ENCODE data around the gene ZFAND4. TPM values are rescaled to one million over a fixed set of nuclear protein-coding genes. Genes with fewer than 3 reads are reported as not detected.
"Not testable (repeated sequence)": the region's sequence is repeated elsewhere in the genome, so short reads cannot be mapped to it uniquely, and the experiment has no call there.

The ZFAND4 gene
- total RNA-seq, 1 donor from 2014 or later = 5.0 TPM

- TF ChIP-seq CTCF (conservative IDR thresholded peaks at IDR 0.05; ENCODE audit: low read depth, low read length) = no peak
- DNase-seq (ENCODE audit: low read depth) = no peak
- H3K4me3 ChIP-seq (ENCODE audit: low read depth, low read length) = no peak overlapping the region
Measured at GRCh38 chr10:45660876-45661411, 11.6 kb downstream of the ZFAND4 start.

- no peak for TF ChIP-seq CTCF (conservative IDR thresholded peaks at IDR 0.05; ENCODE audit: low read depth, low read length)
- DNase-seq (ENCODE audit: low read depth) = no peak
- H3K4me3 ChIP-seq (ENCODE audit: low read depth, low read length) = no peak overlapping the region
Measured at GRCh38 chr10:45657033-45657926, 15.3 kb downstream of the ZFAND4 start.

DNA sequence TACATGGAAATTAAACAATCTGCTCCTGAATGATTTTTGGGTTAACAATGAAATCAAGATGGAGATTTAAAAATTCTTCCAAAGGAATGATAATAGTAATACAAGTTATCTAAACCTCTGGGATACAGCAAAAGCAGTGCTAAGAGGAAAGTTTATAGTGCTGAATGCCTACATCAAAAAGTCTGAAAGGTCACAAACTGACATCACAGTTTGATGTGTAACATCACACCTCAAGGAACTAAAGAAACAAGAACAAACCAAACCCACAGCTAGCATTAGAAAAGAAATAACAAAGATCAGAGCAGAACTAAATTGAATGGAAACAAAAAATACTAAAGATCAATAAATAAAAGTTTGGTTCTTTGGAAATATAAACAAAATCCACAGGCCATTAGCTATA lies 17.4 kb downstream of the ZFAND4 start:
- no peak overlapping the region for H3K4me3 ChIP-seq (ENCODE audit: low read depth, low read length)
- no peak for DNase-seq (ENCODE audit: low read depth)
- TF ChIP-seq CTCF (conservative IDR thresholded peaks at IDR 0.05; ENCODE audit: low read depth, low read length) = no peak

GRCh38 chr10:45654753-45655141 lies 17.8 kb downstream of the ZFAND4 start:
- DNase-seq (ENCODE audit: low read depth) = not testable (repeated sequence)

GRCh38 chr10:45653454-45653853 lies 19.1 kb downstream of the ZFAND4 start:
- TF ChIP-seq CTCF (conservative IDR thresholded peaks at IDR 0.05; ENCODE audit: low read depth, low read length) = no peak
- no peak for DNase-seq (ENCODE audit: low read depth)

More at GRCh38 chr10:45654753-45655141, 17.8 kb downstream of the ZFAND4 start:
- not testable (repeated sequence) for H3K4me3 ChIP-seq (ENCODE audit: low read depth, low read length)

DNA sequence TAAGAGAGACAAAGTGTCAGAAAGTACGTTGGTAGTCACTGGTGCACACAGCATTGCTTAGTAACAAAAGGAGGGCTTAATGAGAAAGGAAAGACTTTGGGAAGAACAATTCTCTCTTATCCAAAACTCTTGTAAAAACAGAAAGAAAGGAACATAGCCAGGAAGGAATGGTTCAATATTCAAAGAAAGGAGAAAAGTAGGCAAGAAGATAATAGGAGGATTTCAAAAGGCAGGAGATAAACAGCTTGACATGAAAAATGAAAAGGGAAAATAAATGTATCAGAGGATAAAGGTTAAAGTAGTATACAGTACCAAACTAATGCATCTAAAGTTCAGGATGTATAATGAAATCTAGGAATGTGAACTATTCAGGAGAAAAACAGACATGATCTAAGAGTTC lies 20.1 kb downstream of the ZFAND4 start:
- no peak for TF ChIP-seq CTCF (conservative IDR thresholded peaks at IDR 0.05; ENCODE audit: low read depth, low read length)
- no peak overlapping the region for H3K4me3 ChIP-seq (ENCODE audit: low read depth, low read length)
- no peak for DNase-seq (ENCODE audit: low read depth)

More at GRCh38 chr10:45653454-45653853, 19.1 kb downstream of the ZFAND4 start:
- no peak overlapping the region for H3K4me3 ChIP-seq (ENCODE audit: low read depth, low read length)

- H3K4me3 ChIP-seq (ENCODE audit: low read depth, low read length) = no peak overlapping the region
- no peak for DNase-seq (ENCODE audit: low read depth)
- TF ChIP-seq CTCF (conservative IDR thresholded peaks at IDR 0.05; ENCODE audit: low read depth, low read length) = no peak
Measured at GRCh38 chr10:45649296-45649695, 23.3 kb downstream of the ZFAND4 start.

Data from epithelial cell of proximal tubule (primary cell).